NCI-H1417 (cell line): ENCODE measurements around the gene CTDSPL.

Experiments used
- DNase-seq, 3 experiments: peaks; one replicate each; lab custom pipeline; 2025; lab: John Stamatoyannopoulos, UW

Gene CTDSPL

DNA sequence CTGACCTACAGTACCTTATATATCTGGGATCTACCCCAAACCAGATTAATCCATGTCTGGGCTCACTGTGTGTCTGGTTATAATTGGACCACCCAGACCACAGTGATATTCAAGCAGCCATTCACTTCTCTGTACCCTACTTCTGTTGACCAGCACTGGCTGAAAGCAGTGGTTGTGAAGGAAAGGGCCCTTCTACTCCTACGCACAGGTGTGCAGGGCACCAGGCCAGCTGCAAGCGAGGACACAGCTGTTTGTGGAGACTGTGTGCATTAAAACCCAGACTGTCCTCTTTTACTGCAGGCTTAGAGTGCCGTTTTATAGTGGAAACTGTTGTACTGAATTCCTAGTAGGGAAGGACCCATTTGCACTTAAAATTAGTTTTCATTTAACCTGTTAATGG, 29.5 kb downstream of the CTDSPL start:
- DNase-seq = no peak

DNA sequence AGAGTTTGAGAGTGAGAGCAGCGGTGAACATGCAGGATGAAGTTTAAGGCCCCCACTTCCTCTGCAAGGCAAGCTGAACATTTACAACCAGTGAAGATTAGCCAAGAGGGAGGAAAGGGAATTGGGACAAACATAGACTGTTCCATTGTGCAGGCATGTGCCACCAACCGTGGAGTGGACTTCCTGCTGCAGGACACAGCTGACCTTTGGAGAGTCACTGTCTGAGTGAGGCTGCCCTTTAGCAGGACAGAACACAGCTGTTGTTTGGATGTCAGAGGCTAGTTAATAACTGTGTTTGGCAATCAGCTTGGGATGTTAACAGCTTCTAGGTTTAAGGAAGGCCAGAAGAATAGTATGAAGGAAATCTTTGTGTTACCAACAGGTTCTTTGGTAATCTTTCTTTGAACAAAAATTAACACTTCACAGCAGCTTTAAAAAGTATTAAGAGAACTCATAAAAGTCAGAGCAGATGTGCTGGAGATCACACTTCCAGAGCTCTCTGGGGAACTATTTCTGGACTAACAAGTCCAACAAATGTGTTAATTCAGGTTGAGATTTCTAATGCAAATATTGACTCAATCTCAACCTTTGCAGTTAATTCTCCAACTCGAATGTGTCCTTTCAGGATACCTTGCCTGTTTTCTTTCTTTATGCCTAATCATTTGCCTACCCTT, 31.4 kb downstream of the CTDSPL start:
- peak in 1 of 3 experiments; percentile 34 for DNase-seq

DNA sequence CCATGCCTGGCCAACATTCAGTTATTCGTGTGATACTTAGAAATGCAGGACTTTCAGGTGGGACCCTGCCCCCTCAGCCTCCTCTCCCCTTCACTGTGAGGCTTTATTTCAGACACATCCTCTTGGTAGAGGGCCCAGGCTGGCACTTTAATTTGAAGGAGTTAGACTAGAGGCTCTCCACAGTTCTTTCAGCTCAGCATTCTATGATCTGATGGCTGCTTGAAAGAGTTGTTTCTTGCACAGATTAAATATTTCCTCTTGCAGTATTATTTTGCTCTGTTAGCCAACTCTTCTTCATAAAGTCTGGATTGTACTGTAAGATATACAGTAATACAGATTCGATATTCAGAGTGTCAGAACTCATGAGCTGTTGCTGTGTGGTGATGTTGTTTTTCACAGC, 35.1 kb downstream of the CTDSPL start:
- DNase-seq = no peak

DNA sequence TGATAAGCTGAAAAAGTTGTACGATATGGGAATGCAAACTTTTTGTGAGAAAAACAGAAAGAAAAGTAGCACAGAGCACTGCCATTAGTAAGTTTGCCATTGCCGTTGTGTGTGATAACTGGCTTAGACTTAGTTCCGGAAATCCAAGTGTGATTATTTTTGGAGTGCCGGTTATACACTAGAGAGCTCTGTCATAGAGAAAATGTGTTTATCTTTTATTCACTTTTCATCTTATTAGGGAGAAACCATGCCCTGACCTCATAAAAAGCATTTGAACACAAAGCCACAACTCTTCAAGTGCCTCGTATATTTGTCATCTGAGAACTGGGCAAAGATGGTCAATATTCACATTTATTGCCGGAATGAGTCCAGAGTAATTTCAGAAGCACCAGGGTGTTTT, 36.1 kb downstream of the CTDSPL start:
- no peak for DNase-seq

DNA sequence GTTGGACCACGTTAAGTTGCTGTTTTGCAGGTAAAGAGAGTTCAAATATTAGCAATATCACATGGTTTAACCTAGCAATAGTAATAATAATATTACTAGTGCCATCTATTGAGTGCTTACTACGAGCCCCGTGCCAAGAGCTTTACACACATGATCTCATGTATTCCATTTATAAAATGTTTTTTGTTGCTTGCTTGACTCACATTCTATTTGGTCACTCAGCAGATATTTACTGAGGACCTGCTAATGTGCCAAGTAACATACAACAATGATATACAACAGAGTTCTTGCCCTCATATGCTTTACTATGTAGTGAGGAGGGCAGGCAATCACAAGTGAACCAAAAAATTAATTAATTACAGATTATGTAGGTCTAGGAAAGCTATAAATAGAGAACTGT, 36.7 kb downstream of the CTDSPL start:
- DNase-seq = no peak

DNA sequence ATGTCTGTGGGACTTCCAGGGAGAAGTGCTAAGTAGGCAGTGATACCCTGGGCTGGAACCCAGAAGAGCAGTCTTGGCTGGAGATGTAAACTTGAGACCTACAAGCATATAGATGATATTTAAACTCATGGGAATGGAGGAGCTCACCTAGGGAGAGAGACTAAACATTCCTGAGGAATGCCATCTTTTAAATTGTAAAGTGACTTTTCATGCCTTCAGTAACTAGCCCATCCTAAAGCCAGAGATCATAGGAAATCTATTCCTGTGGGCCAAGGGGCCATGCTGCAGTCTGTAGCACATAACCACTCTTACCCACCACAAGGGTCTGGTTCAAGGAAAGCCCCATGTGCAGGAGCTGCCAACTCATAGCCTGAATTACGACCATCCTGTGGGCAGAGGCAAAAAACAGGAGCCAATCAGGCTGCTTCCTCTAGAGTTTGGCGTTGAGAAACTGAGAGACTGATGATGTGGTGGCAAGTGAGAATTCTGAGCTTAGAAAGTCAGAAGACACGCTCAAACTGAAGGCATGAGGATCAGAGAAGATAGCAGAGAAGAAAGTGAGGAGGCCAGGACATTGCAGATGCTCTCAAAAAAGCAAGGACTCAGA, 37.5 kb downstream of the CTDSPL start:
- no peak for DNase-seq

DNA sequence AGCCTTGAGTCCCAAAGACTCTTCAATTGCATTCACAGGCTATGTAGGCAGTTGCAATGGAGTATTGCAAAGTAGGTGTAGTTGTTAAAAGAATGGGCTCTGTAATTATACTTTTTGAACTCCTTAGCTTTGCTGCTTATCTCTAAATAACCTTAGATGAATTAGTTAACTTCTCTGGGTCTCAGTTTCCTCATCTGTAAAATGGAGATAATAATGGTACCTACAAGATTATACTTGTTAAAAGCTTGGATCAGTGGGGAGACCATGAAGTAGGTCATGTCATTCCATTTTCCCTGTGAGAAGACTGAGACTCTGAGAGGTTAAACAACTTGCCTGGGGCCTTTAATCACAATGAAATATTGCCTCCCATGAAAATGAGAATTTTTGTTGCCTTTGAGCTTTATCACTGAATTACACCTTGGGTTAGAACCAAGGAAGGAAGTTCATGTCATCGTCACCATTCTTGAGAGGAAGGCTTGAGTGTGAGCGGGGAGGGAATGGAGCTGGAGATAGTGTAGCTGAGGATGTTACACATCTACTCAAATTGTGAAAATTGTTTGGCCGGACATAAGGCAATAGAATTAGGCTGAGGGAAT, 38.1 kb downstream of the CTDSPL start:
- DNase-seq = no peak

DNA sequence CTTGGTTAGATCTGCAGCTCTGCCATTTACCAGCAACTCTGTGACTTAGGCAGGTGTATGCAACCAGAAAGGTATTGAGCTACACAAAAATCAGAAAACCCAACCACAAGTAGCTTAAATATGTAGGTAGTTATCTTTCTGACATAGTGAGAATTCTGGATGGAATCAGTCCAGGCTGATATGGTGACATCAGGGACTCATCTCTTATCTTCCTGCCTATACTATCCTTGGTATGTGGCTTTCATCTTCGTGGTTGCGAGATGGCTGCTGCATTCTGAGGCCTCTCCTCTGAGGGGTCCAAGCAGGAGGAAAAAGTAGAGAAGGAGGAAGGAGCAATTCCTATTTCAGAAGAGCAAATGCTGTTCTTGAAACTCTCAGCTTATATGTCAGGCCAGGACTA, 40.0 kb downstream of the CTDSPL start:
- DNase-seq = no peak

DNA sequence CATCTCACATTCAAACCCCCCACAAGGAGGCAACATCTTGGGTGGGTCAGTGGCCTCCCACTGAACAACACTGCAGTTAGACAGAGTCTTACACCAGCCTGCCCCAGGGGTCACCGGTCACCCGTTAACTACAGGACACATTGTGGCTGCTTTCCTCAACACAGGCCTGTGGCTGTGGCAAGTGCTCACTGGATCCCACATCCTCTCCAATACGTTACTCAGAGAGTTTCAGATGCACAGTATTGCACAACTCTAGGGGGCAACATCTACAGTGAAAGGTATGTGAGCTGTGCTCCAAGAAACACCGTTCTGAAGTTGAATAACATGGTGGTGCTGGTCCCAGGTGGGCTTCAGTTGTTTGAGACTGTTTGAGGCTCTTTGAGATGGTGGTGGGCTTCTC, 41.0 kb downstream of the CTDSPL start:
- DNase-seq = no peak

DNA sequence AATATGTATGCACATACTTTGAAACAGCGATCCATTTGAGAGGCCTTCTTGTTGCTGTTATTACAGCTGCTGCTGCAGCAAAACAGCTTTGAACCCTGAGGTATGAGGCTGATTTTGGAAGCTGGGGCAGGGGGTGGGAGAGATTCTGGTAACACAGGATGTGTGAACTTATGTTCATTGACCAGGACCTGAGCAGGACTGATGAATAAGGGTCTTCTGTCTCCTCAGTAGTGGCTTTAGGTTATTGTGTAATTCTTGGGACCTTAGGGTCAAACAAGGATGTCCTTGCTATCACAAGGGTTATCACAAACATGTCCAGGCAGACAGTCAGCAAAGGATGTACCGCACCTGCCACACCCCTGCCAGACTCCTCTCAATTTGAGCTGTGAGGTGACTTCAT, 41.6 kb downstream of the CTDSPL start:
- DNase-seq = no peak

DNA sequence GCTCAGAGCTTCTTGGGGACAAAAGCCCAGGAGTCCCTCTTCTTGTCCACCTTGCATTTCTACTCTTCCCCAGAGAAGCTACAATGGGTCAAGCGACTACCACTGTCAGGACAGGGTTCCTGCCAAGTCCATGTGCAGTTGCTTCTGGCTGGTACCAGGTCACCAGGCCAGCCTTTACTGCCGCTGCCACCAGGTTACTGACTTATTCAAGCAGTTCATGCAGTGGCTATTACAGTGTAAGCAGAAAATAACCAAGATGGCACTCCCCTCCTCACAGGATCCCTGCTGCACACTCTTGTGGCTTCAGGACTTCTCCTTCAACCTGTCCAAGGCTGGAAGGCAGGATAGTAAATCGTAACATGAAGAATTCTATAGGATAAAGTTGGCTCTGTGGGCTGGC, 42.1 kb downstream of the CTDSPL start:
- no peak for DNase-seq

DNA sequence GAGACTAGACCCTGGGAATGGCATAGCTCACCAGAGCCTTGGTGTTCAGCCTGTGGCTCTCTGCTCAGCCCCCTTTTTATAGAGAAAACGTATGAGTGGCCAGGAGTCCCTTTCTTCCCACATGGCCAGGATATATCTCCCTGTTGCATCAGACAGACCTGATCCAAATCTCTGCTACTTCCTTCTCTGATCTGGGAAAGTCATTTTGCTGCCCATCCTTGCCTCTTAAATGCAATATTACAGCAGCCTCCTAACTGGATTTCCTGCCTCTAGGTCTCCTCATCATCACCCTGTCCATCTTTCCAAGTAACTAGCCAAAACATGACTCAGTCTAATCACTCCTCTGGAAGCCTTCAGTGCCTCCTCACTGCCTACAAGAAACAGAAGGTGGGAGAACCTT, 42.9 kb downstream of the CTDSPL start:
- no peak for DNase-seq

DNA sequence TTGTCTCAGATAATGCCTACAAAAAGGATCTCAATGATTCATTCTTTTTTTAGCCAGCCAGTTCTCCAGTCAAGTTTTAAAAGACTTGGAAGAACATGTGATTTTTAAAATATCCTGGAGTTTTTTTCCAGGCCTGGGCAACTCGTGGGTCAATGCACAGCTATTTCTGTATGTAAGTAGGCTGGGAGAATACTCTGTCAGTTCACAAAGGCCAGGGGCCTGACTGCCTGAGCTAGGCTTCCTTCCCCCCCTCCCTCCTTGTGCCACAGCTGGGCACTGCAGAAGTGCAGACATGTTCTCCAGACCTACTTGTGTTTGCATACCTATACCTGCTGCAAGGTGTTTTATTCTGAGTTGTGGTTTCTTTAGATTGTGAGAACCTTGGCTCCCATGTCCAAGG, 43.7 kb downstream of the CTDSPL start:
- no peak for DNase-seq

DNA sequence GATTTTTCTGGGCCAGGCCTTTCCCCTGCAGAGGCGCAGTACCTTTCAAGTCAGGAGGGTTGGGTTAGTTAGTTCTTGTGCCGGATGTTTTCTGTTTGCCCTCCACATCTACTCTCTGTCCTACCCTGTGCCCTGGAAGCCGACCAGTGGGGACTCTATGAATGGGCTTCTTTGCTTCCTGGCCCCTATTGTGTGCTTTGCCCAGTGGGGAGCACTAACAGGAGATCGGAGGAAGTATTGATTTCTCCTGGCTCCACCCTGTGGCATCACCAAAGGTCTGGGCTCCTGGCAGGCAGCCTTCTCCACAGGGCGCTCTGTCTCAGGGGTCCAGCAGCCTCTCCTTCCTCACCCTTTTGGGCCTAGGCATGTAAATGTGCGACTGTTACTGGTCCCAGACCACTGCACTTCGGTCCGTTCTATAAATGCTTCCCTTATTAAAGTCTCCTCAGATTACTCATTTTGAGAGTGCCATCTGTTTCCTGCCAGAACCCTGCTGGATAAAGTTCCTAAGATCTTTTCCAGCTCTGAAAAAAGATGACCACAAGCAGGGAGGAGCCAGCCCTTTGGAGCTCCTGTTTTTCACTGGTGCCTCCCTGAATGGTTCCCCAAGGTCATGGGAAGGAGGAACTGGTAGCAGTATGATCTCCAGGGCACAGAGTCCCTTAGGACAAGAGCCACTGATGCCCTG, 44.5 kb downstream of the CTDSPL start:
- no peak for DNase-seq

DNA sequence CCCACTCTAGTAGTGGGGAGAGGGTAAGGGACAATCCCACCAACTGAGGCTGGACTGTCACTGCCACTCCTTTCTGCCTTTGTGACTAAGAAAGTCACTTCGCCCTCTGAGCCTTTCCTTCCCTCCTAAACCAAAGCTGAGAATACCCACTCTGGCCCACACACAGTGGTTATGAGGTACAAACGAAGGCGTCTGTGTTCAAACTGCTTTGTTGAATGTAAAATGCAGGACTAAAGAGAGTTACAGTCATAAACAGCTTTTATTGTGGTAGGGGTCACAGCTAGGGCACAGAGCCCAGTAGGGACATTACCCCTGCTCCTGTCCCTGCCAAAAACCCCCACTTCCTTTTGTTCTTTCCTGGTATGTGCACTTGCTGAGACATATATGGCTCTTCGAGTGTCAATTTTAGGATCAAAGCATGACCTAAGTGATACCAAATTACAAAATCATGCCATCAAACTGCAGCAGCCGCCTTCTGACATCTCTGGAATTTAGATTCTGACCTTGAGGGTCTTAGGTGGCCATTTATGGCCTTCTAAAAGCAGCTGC, 45.1 kb downstream of the CTDSPL start:
- DNase-seq = no peak

DNA sequence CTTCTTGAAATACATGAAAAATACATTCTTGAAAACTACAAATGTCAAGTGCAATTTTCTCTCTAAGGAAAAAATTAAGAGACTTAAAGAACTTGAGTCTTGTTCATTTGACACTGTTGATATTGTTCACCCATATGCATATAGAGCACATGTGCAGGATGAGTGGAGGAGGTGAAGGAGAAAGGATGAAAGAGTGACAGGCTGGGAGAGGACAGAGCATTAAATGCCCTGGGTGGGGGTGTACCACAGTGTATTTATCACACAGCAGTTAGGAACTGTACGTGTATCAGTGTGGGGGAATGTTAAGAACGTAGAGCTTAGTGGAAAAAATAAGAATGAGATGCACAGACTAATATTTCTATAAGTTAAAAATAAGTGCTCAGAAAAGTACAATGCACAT, 45.7 kb downstream of the CTDSPL start:
- DNase-seq = no peak

DNA sequence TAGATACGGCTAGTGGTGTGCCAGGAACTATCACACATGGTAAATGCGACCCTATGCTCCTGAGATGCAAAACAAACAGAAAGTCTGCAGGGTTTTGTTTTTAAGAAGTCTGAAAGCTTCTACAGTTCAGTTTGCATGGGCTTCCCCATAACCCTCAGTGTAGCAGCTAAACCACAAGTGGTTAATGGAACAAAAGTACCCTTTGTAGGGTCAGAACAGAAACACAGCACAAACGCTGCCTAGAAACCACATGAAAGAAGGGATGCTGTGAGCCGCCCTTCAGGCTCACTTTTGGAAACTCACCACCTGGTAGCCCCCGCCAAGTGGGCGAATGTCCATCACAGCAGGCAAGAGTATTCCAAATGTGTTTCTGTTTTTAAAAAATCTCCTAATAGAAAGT, 46.2 kb downstream of the CTDSPL start:
- DNase-seq = peak in 2 of 3 experiments; percentile 16 to 75

DNA sequence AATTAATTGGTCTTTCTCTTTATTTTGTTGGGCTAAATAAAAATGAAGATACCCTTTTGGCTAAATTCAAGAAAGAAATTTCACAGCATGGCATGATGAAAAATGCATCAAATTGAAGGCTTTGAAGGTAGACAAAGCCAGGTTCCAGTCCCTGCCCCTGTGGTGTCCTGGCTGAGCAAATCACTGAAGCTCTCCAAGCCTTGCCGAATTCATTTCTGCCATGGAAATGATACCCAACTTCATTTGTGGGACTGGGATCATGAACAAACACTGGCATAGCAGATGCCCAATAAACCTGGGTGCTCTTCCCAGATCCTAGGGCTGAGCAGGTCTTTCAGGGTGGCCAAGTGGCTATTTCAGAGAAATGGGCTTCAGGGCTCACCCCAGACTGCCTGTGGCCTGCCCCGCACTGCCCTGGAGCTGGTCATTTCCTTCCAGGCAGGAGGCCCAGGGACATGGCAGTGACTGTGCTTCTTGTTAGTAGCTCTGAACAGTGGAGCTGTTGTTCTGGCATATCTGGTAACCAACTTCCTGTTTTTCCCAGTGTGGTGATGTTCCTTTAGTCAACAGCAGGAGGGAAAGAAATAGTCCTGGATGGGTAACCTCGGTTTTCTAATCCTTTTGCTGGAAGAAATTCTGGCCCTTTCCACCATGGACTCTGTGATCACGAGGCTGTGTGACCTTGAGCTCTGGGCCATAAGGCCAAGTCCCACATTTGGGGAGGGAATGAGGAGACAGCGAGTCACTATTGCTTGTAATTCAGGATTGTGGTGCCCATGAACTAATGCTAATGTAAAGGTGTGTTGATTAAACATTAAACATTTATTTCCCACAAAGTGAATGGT, 47.6 kb downstream of the CTDSPL start:
- DNase-seq = no peak

DNA sequence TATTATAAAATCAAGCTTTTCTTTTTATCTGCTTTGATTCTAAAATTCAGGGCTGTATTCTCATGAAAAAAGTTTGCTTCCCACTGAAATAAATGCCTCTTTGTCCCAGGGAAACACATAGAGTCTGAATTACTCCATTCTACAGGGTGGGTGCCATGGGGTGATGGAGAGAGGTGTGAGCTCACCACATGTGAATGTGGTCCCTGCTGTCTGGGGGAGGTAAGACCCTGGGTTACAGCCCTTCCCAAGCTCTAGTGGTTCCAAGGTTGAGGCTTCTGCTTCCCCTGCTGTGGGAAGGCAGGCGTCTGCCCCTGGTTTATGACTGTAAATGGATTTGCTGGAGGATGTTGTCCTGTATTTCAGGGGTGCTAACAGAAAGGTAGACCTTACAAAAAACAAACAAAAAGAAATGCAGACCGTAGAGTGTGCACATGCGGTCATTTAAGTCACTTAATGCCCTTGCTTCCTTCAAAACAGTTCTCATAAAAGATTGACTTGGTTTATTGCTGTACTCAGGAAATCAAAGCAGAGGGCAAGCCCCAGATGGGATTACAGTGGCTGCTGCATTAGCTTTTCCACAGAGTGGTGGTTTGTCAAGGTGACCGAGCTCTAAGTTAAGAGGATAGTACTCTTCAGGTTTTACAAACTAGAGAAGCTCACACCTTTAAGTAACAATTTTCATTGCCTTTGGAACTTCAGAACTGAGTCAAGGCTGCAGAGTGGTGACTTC, 49.2 kb downstream of the CTDSPL start:
- DNase-seq = peak in 1 of 3 experiments; percentile 41

DNA sequence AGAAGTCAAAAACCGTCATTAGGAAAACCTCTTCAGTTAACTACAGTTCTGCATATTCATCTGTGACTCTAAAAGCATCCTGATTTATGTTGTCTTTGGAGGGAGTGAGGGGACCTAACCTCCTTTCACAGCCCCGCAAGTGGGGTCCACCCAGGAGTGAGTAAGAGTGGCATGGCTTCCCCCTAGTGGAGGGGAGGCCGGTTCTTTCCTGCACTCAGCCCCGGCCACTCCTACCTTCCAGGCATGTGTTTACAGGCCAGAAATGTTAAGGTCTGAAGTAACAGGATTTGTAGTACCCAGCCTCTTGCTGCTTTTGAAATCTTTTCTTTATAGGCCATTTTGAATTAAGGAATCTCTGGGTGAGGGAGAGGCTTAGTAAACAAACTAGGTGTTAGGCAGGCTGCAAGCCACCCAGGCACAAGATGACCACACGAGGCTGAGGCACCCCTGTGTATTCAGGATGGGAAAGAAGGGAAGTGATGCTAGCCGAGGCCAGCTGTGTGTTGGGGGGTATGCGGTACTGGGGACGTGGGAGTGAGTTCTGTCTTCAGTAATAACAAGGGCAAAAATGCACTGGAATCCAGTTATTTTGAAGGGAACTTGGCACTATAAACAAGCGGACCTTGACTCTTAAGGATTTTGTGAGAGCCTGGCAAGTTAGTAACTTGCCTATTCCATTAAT, 50.5 kb downstream of the CTDSPL start:
- DNase-seq = no peak

DNA sequence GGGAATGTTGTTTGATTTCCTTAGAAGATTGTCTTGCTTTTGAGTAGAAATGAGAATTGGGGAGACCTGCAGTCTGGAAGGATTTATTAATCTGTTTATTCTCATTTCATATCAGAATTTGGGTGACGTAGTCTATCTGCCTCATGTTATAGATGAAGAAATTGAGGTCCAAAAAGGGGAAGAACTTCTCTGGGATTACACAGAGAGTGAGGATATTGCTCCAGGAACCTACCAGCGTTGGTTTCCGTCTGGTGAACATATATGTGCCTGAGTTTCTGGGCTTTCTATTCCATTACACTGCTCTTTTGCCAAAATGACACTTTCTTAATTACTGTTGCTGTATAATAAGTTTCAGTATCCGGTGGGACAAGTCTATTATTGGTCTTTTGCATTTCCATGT, 51.8 kb downstream of the CTDSPL start:
- no peak for DNase-seq
